ENCODE data around the gene OSBPL2. TPM values are rescaled to one million over a fixed set of nuclear protein-coding genes. Genes with fewer than 3 reads are reported as not detected.

OSBPL2 gene
- total RNA-seq, 1 experiment from 2014 or later, result 26.3 TPM

DNA sequence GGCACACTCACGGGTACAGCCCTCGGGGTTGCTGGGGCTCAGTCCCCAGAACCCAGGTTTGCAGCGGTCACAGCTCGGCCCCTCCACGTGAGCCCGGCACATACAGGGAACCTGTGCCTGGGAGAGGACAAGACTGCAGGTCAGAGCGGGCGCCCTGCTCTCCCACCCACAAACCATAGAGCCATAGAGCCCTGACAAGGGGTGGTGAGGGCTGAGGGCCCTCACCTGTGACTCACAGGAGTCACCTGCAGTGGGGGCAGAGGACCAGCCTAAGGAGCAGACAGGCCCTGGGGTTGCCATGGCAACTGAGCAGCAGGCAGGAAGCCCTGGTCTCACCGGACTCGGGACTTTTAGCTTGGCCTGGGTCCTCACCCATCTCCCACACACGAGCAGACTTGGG is 98.0 kb downstream of the OSBPL2 start:
- no peak for DNase-seq (ENCODE audit: low spot score)
- BruUV-seq (replicated peaks), result no TSS peak
- ChIA-PET CTCF (no interaction called here), POLR2A (ENCODE audit: low non-redundant PET) (no interaction called here)
- TF ChIP-seq EZH2 (IDR thresholded peaks at IDR 0.05; ENCODE audit: borderline replicate concordance, low read depth, low read length, poor library complexity, severe bottlenecking), result no peak
- TF ChIP-seq, protein P1, sequence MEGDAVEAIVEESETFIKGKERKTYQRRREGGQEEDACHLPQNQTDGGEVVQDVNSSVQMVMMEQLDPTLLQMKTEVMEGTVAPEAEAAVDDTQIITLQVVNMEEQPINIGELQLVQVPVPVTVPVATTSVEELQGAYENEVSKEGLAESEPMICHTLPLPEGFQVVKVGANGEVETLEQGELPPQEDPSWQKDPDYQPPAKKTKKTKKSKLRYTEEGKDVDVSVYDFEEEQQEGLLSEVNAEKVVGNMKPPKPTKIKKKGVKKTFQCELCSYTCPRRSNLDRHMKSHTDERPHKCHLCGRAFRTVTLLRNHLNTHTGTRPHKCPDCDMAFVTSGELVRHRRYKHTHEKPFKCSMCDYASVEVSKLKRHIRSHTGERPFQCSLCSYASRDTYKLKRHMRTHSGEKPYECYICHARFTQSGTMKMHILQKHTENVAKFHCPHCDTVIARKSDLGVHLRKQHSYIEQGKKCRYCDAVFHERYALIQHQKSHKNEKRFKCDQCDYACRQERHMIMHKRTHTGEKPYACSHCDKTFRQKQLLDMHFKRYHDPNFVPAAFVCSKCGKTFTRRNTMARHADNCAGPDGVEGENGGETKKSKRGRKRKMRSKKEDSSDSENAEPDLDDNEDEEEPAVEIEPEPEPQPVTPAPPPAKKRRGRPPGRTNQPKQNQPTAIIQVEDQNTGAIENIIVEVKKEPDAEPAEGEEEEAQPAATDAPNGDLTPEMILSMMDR (conservative IDR thresholded peaks at IDR 0.05; ENCODE audit: low read depth, low read length), result no peak
- no peaks in the 10 kb centered on the region for H3K4me1 ChIP-seq (ENCODE audit: insufficient read depth, low read length, poor library complexity, severe bottlenecking)
- no peak overlapping the region for H3K27ac ChIP-seq (ENCODE audit: low read depth, low read length, poor library complexity, severe bottlenecking)
- no peaks in the 10 kb centered on the region for H3K9me3 ChIP-seq (ENCODE audit: low read depth, low read length, poor library complexity, severe bottlenecking)
- H3K27me3 ChIP-seq (replicated peaks; ENCODE audit: insufficient read depth, low read depth, low read length, poor library complexity), result no peaks in the 10 kb centered on the region
- H3K36me3 ChIP-seq (ENCODE audit: insufficient read depth, low read length, poor library complexity, severe bottlenecking), result no peaks in the 10 kb centered on the region
- intact Hi-C loops (cut with micrococcal nuclease; ENCODE audit: unreplicated experiment), result no loop called here
- no peak overlapping the region for H3K4me3 ChIP-seq (ENCODE audit: low read depth, low read length, poor library complexity, severe bottlenecking)

DNA sequence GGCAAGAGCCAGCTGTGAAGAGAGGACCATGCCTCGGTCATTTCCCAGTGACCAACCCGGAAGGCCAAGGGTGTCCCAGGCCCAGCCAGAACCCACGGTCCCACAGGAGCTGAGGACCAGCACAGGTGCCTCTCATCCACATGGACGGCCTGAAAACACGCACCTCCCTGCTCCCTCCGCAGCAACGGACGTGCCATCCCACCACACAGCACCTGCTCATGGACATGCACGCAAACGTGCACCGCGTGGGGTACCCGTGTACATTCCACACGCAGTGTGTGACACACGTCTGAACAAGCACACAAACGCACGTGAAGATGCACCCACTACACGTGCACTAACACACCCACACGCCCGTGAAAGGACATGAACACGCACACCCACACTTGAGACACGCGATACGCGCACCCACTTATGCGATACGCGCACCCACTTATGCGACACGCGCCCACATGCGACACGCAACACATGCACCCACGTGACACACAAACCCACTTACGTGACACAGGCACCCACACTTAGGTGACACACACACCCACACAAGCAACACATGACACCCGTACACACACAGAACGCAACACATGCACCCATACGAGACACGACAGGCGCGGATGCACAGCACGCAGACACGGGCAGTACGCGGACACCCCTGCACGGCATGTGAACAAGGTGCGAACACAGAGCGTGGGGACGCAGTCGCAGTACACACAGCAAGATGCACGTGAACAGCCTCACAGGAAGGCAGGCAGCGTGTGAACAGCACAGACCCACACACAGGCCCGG is 98.6 kb downstream of the OSBPL2 start:
- DNase-seq (ENCODE audit: low spot score), result no peak
- ChIA-PET POLR2A (ENCODE audit: low non-redundant PET) (no interaction called here), CTCF (no interaction called here)
- no peaks in the 10 kb centered on the region for H3K9me3 ChIP-seq (ENCODE audit: low read depth, low read length, poor library complexity, severe bottlenecking)
- BruUV-seq (replicated peaks), result no TSS peak
- H3K27me3 ChIP-seq (replicated peaks; ENCODE audit: insufficient read depth, low read depth, low read length, poor library complexity), result no peaks in the 10 kb centered on the region
- H3K36me3 ChIP-seq (ENCODE audit: insufficient read depth, low read length, poor library complexity, severe bottlenecking), result no peaks in the 10 kb centered on the region
- intact Hi-C loops (cut with micrococcal nuclease; ENCODE audit: unreplicated experiment), result no loop called here
- H3K27ac ChIP-seq (ENCODE audit: low read depth, low read length, poor library complexity, severe bottlenecking), result no peak overlapping the region
- no peak for TF ChIP-seq EZH2 (IDR thresholded peaks at IDR 0.05; ENCODE audit: borderline replicate concordance, low read depth, low read length, poor library complexity, severe bottlenecking)
- TF ChIP-seq, protein P1 (conservative IDR thresholded peaks at IDR 0.05; ENCODE audit: low read depth, low read length), result no peak
- H3K4me1 ChIP-seq (ENCODE audit: insufficient read depth, low read length, poor library complexity, severe bottlenecking), result no peaks in the 10 kb centered on the region
- H3K4me3 ChIP-seq (ENCODE audit: low read depth, low read length, poor library complexity, severe bottlenecking), result no peak overlapping the region

DNA sequence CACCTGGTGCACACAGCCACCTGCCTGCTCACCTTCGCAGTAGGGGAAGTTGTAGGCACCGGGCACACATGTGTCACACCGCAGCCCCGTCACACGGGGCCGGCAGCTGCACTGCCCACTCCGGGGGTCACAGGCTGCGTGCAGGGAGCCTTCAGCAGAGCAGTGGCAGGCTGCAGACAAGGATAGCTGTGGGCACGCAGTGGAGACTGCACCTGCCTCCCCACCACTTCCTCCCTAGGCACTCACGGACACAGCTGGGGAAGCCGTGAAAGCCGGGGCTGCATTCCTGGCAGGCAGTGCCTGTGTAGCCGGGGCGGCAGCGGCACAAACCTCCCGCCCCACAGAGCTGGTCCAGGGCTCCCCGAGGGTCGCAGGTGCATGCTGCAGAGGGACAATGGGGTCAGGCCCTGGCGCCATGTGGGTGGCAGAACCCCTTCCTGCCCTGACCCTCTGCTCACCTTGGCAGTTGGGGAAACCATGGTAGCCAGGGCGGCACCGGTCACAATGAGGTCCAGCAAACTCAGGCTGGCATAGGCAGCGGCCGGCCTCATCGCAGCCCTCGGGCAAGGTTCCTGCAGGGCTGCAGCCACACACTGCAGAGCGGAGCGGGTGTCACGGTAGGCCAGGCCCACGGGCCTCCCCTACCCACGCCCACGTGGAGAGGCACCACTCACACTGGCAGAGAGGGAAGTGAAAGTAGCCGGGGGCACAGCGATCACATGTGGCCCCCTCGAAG is 99.4 kb downstream of the OSBPL2 start:
- Histone ChIP-seq H3K4me3 (ENCODE audit: low read depth, low read length, poor library complexity, severe bottlenecking) (no peak overlapping the region), H3K36me3 (ENCODE audit: insufficient read depth, low read length, poor library complexity, severe bottlenecking) (no peaks in the 10 kb centered on the region), H3K27me3 (replicated peaks; ENCODE audit: insufficient read depth, low read depth, low read length, poor library complexity) (no peaks in the 10 kb centered on the region), H3K27ac (ENCODE audit: low read depth, low read length, poor library complexity, severe bottlenecking) (no peak overlapping the region), H3K4me1 (ENCODE audit: insufficient read depth, low read length, poor library complexity, severe bottlenecking) (no peaks in the 10 kb centered on the region), H3K9me3 (ENCODE audit: low read depth, low read length, poor library complexity, severe bottlenecking) (no peaks in the 10 kb centered on the region)
- BruUV-seq (replicated peaks), result no TSS peak
- POLR2A ChIA-PET (ENCODE audit: low non-redundant PET), result no interaction called here
- no peak for TF ChIP-seq EZH2 (IDR thresholded peaks at IDR 0.05; ENCODE audit: borderline replicate concordance, low read depth, low read length, poor library complexity, severe bottlenecking)
- TF ChIP-seq, protein P1 (conservative IDR thresholded peaks at IDR 0.05; ENCODE audit: low read depth, low read length), result no peak
- intact Hi-C loops (cut with micrococcal nuclease; ENCODE audit: unreplicated experiment), result no loop called here
- CTCF ChIA-PET, result no interaction called here
- DNase-seq (ENCODE audit: low spot score), result no peak
